IPS DF 6.9 (cell line): Measurements from ENCODE around the gene CCR5AS.
"Not testable (repeated sequence)": the region's sequence is repeated elsewhere in the genome, so short reads cannot be mapped to it uniquely, and the experiment has no call there.

ENCODE experiments used
- DNase-seq: peaks from one replicate; pipeline ENCODE4 v3.0.0-alpha.2; 2013; ENCODE audit warnings: low read depth, low spot score
- H3K27ac ChIP-seq: one replicate; pipeline ENCODE4 v1.5.1; 2013; ENCODE audit warnings: low read length, control low read depth
- H3K27me3 ChIP-seq: 2 replicates; pipeline ENCODE4 v1.6.1; 2013; ENCODE audit warnings: mild to moderate bottlenecking, low read length; ENCODE audit not compliant: control insufficient read depth, insufficient read depth
- H3K36me3 ChIP-seq: 2 replicates; pipeline ENCODE4 v1.6.1; 2013; ENCODE audit warnings: low read length; ENCODE audit not compliant: control insufficient read depth, insufficient read depth
- H3K4me1 ChIP-seq: 2 replicates; pipeline ENCODE4 v1.6.1; 2013; ENCODE audit warnings: low read length; ENCODE audit not compliant: control insufficient read depth, insufficient read depth
- H3K4me3 ChIP-seq: 2 replicates; pipeline ENCODE4 v1.5.1; 2013; ENCODE audit warnings: mild to moderate bottlenecking, low read length
- H3K9me3 ChIP-seq: 2 replicates; pipeline ENCODE4 v1.6.1; 2013; ENCODE audit warnings: low read length, inconsistent platforms; ENCODE audit not compliant: control insufficient read depth, insufficient read depth
- WGBS: extraction: QIAGEN DNeasy Blood & Tissue Kit; methylation state at CpG from one replicate; pipeline ENCODE4 v1.1.7; 2013; ENCODE audit warnings: mixed read lengths, missing lambda C conversion rate; ENCODE audit not compliant: insufficient read length, insufficient coverage; 5-methylcytosine and 5-hydroxymethylcytosine counted together

The CCR5AS gene

GRCh38 chr3:46442576-46443530 is 36.0 kb upstream of the CCR5AS start:
- Histone ChIP-seq H3K36me3 (no peaks in the 10 kb centered on the region), H3K4me3 (no peak overlapping the region), H3K27ac (no peak overlapping the region), H3K27me3 (no peaks in the 10 kb centered on the region), H3K9me3 (no peaks in the 10 kb centered on the region), H3K4me1 (no peaks in the 10 kb centered on the region)
- WGBS, result no CpG with 5 or more reads among the region's 16 CpGs
- no peak for DNase-seq

GRCh38 chr3:46440531-46441294 is 33.8 kb upstream of the CCR5AS start:
- no peaks in the 10 kb centered on the region for H3K27me3 ChIP-seq
- no peak for DNase-seq
- H3K9me3 ChIP-seq, result no peaks in the 10 kb centered on the region
- no peaks in the 10 kb centered on the region for H3K36me3 ChIP-seq
- H3K27ac ChIP-seq, result no peak overlapping the region
- no peak overlapping the region for H3K4me3 ChIP-seq
- WGBS, result no CpG with 5 or more reads among the region's 4 CpGs
- no peaks in the 10 kb centered on the region for H3K4me1 ChIP-seq

GRCh38 chr3:46438831-46439230 is 32.0 kb upstream of the CCR5AS start:
- H3K4me1 ChIP-seq, result no peaks in the 10 kb centered on the region

GRCh38 chr3:46435081-46435726 is 28.3 kb upstream of the CCR5AS start:
- Histone ChIP-seq H3K4me3 (no peak overlapping the region), H3K27ac (no peak overlapping the region), H3K9me3 (no peaks in the 10 kb centered on the region), H3K36me3 (no peaks in the 10 kb centered on the region), H3K4me1 (no peaks in the 10 kb centered on the region), H3K27me3 (no peaks in the 10 kb centered on the region)
- no CpG with 5 or more reads among the region's 3 CpGs for WGBS
- DNase-seq, result no peak

More at GRCh38 chr3:46438831-46439230, 32.0 kb upstream of the CCR5AS start:
- no CpG with 5 or more reads among the region's 3 CpGs for WGBS
- DNase-seq, result no peak
- Histone ChIP-seq H3K36me3 (no peaks in the 10 kb centered on the region), H3K9me3 (no peaks in the 10 kb centered on the region), H3K4me3 (no peak overlapping the region), H3K27ac (no peak overlapping the region), H3K27me3 (no peaks in the 10 kb centered on the region)

GRCh38 chr3:46433841-46434240 is 27.0 kb upstream of the CCR5AS start:
- no CpG with 5 or more reads among the region's 1 CpG for WGBS
- DNase-seq, result no peak

GRCh38 chr3:46433118-46433517 is 26.3 kb upstream of the CCR5AS start:
- not testable (repeated sequence) for H3K36me3 ChIP-seq, H3K4me1 ChIP-seq, H3K9me3 ChIP-seq, H3K4me3 ChIP-seq, H3K27me3 ChIP-seq, DNase-seq, H3K27ac ChIP-seq
- WGBS, result no CpG with 5 or more reads among the region's 4 CpGs

More at GRCh38 chr3:46433841-46434240, 27.0 kb upstream of the CCR5AS start:
- H3K27me3 ChIP-seq, result no peaks in the 10 kb centered on the region
- H3K36me3 ChIP-seq, result no peaks in the 10 kb centered on the region
- no peaks in the 10 kb centered on the region for H3K9me3 ChIP-seq
- no peak overlapping the region for H3K27ac ChIP-seq
- H3K4me3 ChIP-seq, result no peak overlapping the region
- H3K4me1 ChIP-seq, result no peaks in the 10 kb centered on the region

GRCh38 chr3:46431905-46432304 is 25.0 kb upstream of the CCR5AS start:
- not testable (repeated sequence) for H3K4me3 ChIP-seq, H3K27me3 ChIP-seq, DNase-seq, H3K36me3 ChIP-seq, H3K27ac ChIP-seq, H3K4me1 ChIP-seq, H3K9me3 ChIP-seq
- no CpG with 5 or more reads among the region's 5 CpGs for WGBS

GRCh38 chr3:46430879-46431278 is 24.0 kb upstream of the CCR5AS start:
- no CpG with 5 or more reads among the region's 1 CpG for WGBS
- not testable (repeated sequence) for DNase-seq, H3K4me1 ChIP-seq

GRCh38 chr3:46429671-46430070 is 22.8 kb upstream of the CCR5AS start:
- WGBS, result no CpG with 5 or more reads among the region's 5 CpGs
- DNase-seq, result no peak
- Histone ChIP-seq H3K27ac (no peak overlapping the region), H3K4me1 (no peaks in the 10 kb centered on the region), H3K27me3 (no peaks in the 10 kb centered on the region), H3K36me3 (no peaks in the 10 kb centered on the region), H3K9me3 (no peaks in the 10 kb centered on the region), H3K4me3 (no peak overlapping the region)

More at GRCh38 chr3:46430879-46431278, 24.0 kb upstream of the CCR5AS start:
- not testable (repeated sequence) for H3K27me3 ChIP-seq, H3K4me3 ChIP-seq, H3K27ac ChIP-seq, H3K36me3 ChIP-seq, H3K9me3 ChIP-seq

- WGBS, result no CpG with 5 or more reads among the region's 5 CpGs
- H3K4me1 ChIP-seq, result no peaks in the 10 kb centered on the region
- no peaks in the 10 kb centered on the region for H3K9me3 ChIP-seq
- no peak for DNase-seq
- no peak overlapping the region for H3K4me3 ChIP-seq
- H3K36me3 ChIP-seq, result no peaks in the 10 kb centered on the region
- no peak overlapping the region for H3K27ac ChIP-seq
- no peaks in the 10 kb centered on the region for H3K27me3 ChIP-seq
These were observed 22.4 kb upstream of the CCR5AS start for GRCh38 chr3:46429250-46429649.
